Measurements from ENCODE around the gene PIK3IP1.

PIK3IP1 gene

GRCh38 chr22:31281733-31282132 is 10.6 kb downstream of the PIK3IP1 start:
- TF ChIP-seq CTCF (IDR thresholded peaks at IDR 0.05), result no peak
- Histone ChIP-seq H3K27ac (no peak overlapping the region), H3K4me1 (ENCODE audit: control insufficient read depth in 1 of 2, insufficient read depth in 1 of 2, low read depth in 1 of 2, low read length in 1 of 2) (peaks cover 3 to 9% of the 10 kb centered on the region in 2 experiments), H3K9me3 (peaks cover 4% of the 10 kb centered on the region), H3K27me3 (no peaks in the 10 kb centered on the region), H3K36me3 (peaks cover 85% of the 10 kb centered on the region), H3K4me3 (ENCODE audit: low read depth in 1 of 2, low read length in 1 of 2) (no peak overlapping the region)

DNA sequence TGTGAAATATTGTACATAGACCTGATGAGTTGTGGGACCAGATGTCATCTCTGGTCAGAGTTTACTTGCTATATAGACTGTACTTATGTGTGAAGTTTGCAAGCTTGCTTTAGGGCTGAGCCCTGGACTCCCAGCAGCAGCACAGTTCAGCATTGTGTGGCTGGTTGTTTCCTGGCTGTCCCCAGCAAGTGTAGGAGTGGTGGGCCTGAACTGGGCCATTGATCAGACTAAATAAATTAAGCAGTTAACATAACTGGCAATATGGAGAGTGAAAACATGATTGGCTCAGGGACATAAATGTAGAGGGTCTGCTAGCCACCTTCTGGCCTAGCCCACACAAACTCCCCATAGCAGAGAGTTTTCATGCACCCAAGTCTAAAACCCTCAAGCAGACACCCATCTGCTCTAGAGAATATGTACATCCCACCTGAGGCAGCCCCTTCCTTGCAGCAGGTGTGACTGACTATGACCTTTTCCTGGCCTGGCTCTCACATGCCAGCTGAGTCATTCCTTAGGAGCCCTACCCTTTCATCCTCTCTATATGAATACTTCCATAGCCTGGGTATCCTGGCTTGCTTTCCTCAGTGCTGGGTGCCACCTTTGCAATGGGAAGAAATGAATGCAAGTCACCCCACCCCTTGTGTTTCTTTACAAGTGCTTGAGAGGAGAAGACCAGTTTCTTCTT is 12.3 kb downstream of the PIK3IP1 start:
- peak overlapping the region; percentile 5 for H3K27ac ChIP-seq
- peaks cover 0 to 6% of the 10 kb centered on the region in 2 experiments for H3K4me1 ChIP-seq (ENCODE audit: control insufficient read depth in 1 of 2, insufficient read depth in 1 of 2, low read depth in 1 of 2, low read length in 1 of 2)
- peaks cover 4% of the 10 kb centered on the region for H3K9me3 ChIP-seq
- H3K4me3 ChIP-seq (ENCODE audit: low read depth in 1 of 2, low read length in 1 of 2), result no peak overlapping the region
- H3K36me3 ChIP-seq, result peaks cover 96% of the 10 kb centered on the region
- no peak for TF ChIP-seq CTCF (IDR thresholded peaks at IDR 0.05)
- no peaks in the 10 kb centered on the region for H3K27me3 ChIP-seq

DNA sequence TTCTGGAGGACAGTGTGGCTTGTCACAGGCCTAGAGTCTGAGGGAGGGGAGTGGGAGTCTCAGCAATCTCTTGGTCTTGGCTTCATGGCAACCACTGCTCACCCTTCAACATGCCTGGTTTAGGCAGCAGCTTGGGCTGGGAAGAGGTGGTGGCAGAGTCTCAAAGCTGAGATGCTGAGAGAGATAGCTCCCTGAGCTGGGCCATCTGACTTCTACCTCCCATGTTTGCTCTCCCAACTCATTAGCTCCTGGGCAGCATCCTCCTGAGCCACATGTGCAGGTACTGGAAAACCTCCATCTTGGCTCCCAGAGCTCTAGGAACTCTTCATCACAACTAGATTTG is 13.0 kb downstream of the PIK3IP1 start:
- Histone ChIP-seq H3K36me3 (peaks cover 96% of the 10 kb centered on the region), H3K4me3 (ENCODE audit: low read depth in 1 of 2, low read length in 1 of 2) (no peak overlapping the region), H3K9me3 (peaks cover 4% of the 10 kb centered on the region), H3K27ac (peak overlapping the region; percentile 31), H3K4me1 (ENCODE audit: control insufficient read depth in 1 of 2, insufficient read depth in 1 of 2, low read depth in 1 of 2, low read length in 1 of 2) (no peaks in the 10 kb centered on the region), H3K27me3 (no peaks in the 10 kb centered on the region)
- TF ChIP-seq CTCF (IDR thresholded peaks at IDR 0.05), result no peak

DNA sequence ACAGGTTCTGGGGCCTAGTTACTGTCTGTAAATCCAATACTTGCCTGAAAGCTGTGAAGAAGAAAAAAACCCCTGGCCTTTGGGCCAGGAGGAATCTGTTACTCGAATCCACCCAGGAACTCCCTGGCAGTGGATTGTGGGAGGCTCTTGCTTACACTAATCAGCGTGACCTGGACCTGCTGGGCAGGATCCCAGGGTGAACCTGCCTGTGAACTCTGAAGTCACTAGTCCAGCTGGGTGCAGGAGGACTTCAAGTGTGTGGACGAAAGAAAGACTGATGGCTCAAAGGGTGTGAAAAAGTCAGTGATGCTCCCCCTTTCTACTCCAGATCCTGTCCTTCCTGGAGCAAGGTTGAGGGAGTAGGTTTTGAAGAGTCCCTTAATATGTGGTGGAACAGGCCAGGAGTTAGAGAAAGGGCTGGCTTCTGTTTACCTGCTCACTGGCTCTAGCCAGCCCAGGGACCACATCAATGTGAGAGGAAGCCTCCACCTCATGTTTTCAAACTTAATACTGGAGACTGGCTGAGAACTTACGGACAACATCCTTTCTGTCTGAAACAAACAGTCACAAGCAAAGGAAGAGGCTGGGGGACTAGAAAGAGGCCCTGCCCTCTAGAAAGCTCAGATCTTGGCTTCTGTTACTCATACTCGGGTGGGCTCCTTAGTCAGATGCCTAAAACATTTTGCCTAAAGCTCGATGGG is 13.5 kb downstream of the PIK3IP1 start:
- Histone ChIP-seq H3K4me1 (ENCODE audit: control insufficient read depth in 1 of 2, insufficient read depth in 1 of 2, low read depth in 1 of 2, low read length in 1 of 2) (no peaks in the 10 kb centered on the region), H3K9me3 (peaks cover 4% of the 10 kb centered on the region), H3K36me3 (peaks cover 96% of the 10 kb centered on the region), H3K27me3 (no peaks in the 10 kb centered on the region), H3K4me3 (ENCODE audit: low read depth in 1 of 2, low read length in 1 of 2) (no peak overlapping the region), H3K27ac (peak overlapping the region; percentile 31)
- no peak for TF ChIP-seq CTCF (IDR thresholded peaks at IDR 0.05)

- Histone ChIP-seq H3K27ac (peak overlapping the region; percentile 31), H3K27me3 (no peaks in the 10 kb centered on the region), H3K36me3 (peaks cover 98% of the 10 kb centered on the region), H3K4me1 (ENCODE audit: control insufficient read depth in 1 of 2, insufficient read depth in 1 of 2, low read depth in 1 of 2, low read length in 1 of 2) (no peaks in the 10 kb centered on the region), H3K9me3 (peaks cover 4% of the 10 kb centered on the region), H3K4me3 (ENCODE audit: low read depth in 1 of 2, low read length in 1 of 2) (no peak overlapping the region)
- TF ChIP-seq CTCF (IDR thresholded peaks at IDR 0.05), result no peak
These were observed 14.1 kb downstream of the PIK3IP1 start for GRCh38 chr22:31278151-31278621.

All from neutrophil (primary cell).